Measurements from ENCODE around the gene PCDHGB4.
"Not testable (repeated sequence)": the region's sequence is repeated elsewhere in the genome, so short reads cannot be mapped to it uniquely, and the experiment has no call there.

PCDHGB4 gene

GRCh38 chr5:141414548-141415274 lies 27.2 kb downstream of the PCDHGB4 start:
- not testable (repeated sequence) for H3K9ac ChIP-seq (ENCODE audit: low read depth, low read length, poor library complexity); H2AK5ac ChIP-seq (ENCODE audit: low read depth, low read length); H3K14ac ChIP-seq (ENCODE audit: low read length); H2BK5ac ChIP-seq (ENCODE audit: low read length); H4K91ac ChIP-seq (ENCODE audit: low read depth, low read length, poor library complexity); H3K79me1 ChIP-seq (ENCODE audit: low read depth, low read length); H3K23ac ChIP-seq (ENCODE audit: low read depth, low read length, poor library complexity); H3K4me2 ChIP-seq (ENCODE audit: insufficient read depth, low read length, poor library complexity, severe bottlenecking); H3K4ac ChIP-seq (ENCODE audit: low read length); H3K4me1 ChIP-seq (ENCODE audit: control insufficient read depth in 2 of 2, insufficient read depth in 1 of 2, low read depth in 1 of 2, low read length in 2 of 2); H4K8ac ChIP-seq (ENCODE audit: low read depth, low read length); H2AFZ ChIP-seq (ENCODE audit: low read length); H3K4me3 ChIP-seq (ENCODE audit: low read length in 2 of 2); H3K27me3 ChIP-seq (ENCODE audit: control insufficient read depth in 3 of 3, insufficient read depth in 3 of 3, low read depth in 1 of 3, low read length in 3 of 3); H3K27ac ChIP-seq (replicated peaks; ENCODE audit: low read length); DNase-seq (ENCODE audit: low spot score); H2BK120ac ChIP-seq (ENCODE audit: low read depth, low read length); H3K18ac ChIP-seq (ENCODE audit: low read length); H2BK15ac ChIP-seq (ENCODE audit: low read length); H2BK12ac ChIP-seq (ENCODE audit: low read length)
- peaks cover 32 to 64% of the 10 kb centered on the region in 2 donors for H3K36me3 ChIP-seq (replicated peaks in 1 of 2; ENCODE audit: control insufficient read depth in 2 of 2, insufficient read depth in 2 of 2, low read length in 2 of 2)
- WGBS, 2 donors (ENCODE audit: extremely low coverage in 2 of 2, insufficient read length in 2 of 2, insufficient replicate concordance in 1 of 2), result no CpG with 5 or more reads among the region's 46 CpGs
- peaks cover 54 to 96% of the 10 kb centered on the region in 2 donors for H3K9me3 ChIP-seq (replicated peaks in 1 of 2; ENCODE audit: control insufficient read depth in 2 of 2, insufficient read depth in 1 of 2, low read depth in 1 of 2, low read length in 2 of 2)

GRCh38 chr5:141415275-141415618 lies 27.7 kb downstream of the PCDHGB4 start:
- H2AFZ ChIP-seq (ENCODE audit: low read length); H3K4me1 ChIP-seq (ENCODE audit: control insufficient read depth in 2 of 2, insufficient read depth in 1 of 2, low read depth in 1 of 2, low read length in 2 of 2); H2AK5ac ChIP-seq (ENCODE audit: low read depth, low read length); H3K14ac ChIP-seq (ENCODE audit: low read length); H3K23ac ChIP-seq (ENCODE audit: low read depth, low read length, poor library complexity); H3K18ac ChIP-seq (ENCODE audit: low read length); H4K91ac ChIP-seq (ENCODE audit: low read depth, low read length, poor library complexity); H2BK15ac ChIP-seq (ENCODE audit: low read length); DNase-seq (ENCODE audit: low spot score); H3K79me1 ChIP-seq (ENCODE audit: low read depth, low read length); H3K4me2 ChIP-seq (ENCODE audit: insufficient read depth, low read length, poor library complexity, severe bottlenecking); H4K8ac ChIP-seq (ENCODE audit: low read depth, low read length); H2BK120ac ChIP-seq (ENCODE audit: low read depth, low read length); H3K9ac ChIP-seq (ENCODE audit: low read depth, low read length, poor library complexity); H2BK5ac ChIP-seq (ENCODE audit: low read length); H3K4me3 ChIP-seq (ENCODE audit: low read length in 2 of 2); H3K4ac ChIP-seq (ENCODE audit: low read length); H3K27me3 ChIP-seq (ENCODE audit: control insufficient read depth in 3 of 3, insufficient read depth in 3 of 3, low read depth in 1 of 3, low read length in 3 of 3); H3K27ac ChIP-seq (replicated peaks; ENCODE audit: low read length); H2BK12ac ChIP-seq (ENCODE audit: low read length): not testable (repeated sequence)
- Histone ChIP-seq H3K9me3 (replicated peaks in 1 of 2; ENCODE audit: control insufficient read depth in 2 of 2, insufficient read depth in 1 of 2, low read depth in 1 of 2, low read length in 2 of 2) (peaks cover 53 to 96% of the 10 kb centered on the region in 2 donors), H3K36me3 (replicated peaks in 1 of 2; ENCODE audit: control insufficient read depth in 2 of 2, insufficient read depth in 2 of 2, low read length in 2 of 2) (peaks cover 32 to 66% of the 10 kb centered on the region in 2 donors)
- no CpG with 5 or more reads among the region's 24 CpGs for WGBS, 2 donors (ENCODE audit: extremely low coverage in 2 of 2, insufficient read length in 2 of 2, insufficient replicate concordance in 1 of 2)

GRCh38 chr5:141417494-141418172 lies 30.1 kb downstream of the PCDHGB4 start, which contains the start of gene PCDHGB7:
Gene PCDHGB7 (plus strand): TSS chr5:141417677. CDS start chr5:141417860, 183 bp downstream.
- not testable (repeated sequence) for H3K4me2 ChIP-seq (ENCODE audit: insufficient read depth, low read length, poor library complexity, severe bottlenecking); H3K9ac ChIP-seq (ENCODE audit: low read depth, low read length, poor library complexity); H3K14ac ChIP-seq (ENCODE audit: low read length); H3K4ac ChIP-seq (ENCODE audit: low read length); H3K27me3 ChIP-seq (ENCODE audit: control insufficient read depth in 3 of 3, insufficient read depth in 3 of 3, low read depth in 1 of 3, low read length in 3 of 3); H2BK12ac ChIP-seq (ENCODE audit: low read length); H2BK5ac ChIP-seq (ENCODE audit: low read length); H4K8ac ChIP-seq (ENCODE audit: low read depth, low read length); H3K27ac ChIP-seq (replicated peaks; ENCODE audit: low read length); H3K4me1 ChIP-seq (ENCODE audit: control insufficient read depth in 2 of 2, insufficient read depth in 1 of 2, low read depth in 1 of 2, low read length in 2 of 2); H3K79me1 ChIP-seq (ENCODE audit: low read depth, low read length); H2BK15ac ChIP-seq (ENCODE audit: low read length); H3K23ac ChIP-seq (ENCODE audit: low read depth, low read length, poor library complexity); H4K91ac ChIP-seq (ENCODE audit: low read depth, low read length, poor library complexity); H2BK120ac ChIP-seq (ENCODE audit: low read depth, low read length); H2AK5ac ChIP-seq (ENCODE audit: low read depth, low read length)
- DNase-seq (ENCODE audit: low spot score), result peak; percentile 38
- peaks cover 62 to 97% of the 10 kb centered on the region in 2 donors for H3K9me3 ChIP-seq (replicated peaks in 1 of 2; ENCODE audit: control insufficient read depth in 2 of 2, insufficient read depth in 1 of 2, low read depth in 1 of 2, low read length in 2 of 2)
- H2AFZ ChIP-seq (ENCODE audit: low read length), result peak within 1 kb of the TSS; percentile 55
- H3K4me3 ChIP-seq (ENCODE audit: low read length in 2 of 2), result peak within 1 kb of the TSS; percentile 45 to 71
- H3K36me3 ChIP-seq (replicated peaks in 1 of 2; ENCODE audit: control insufficient read depth in 2 of 2, insufficient read depth in 2 of 2, low read length in 2 of 2), result peaks cover 47 to 71% of the 10 kb centered on the region in 2 donors
- peak within 1 kb of the TSS; percentile 54 for H3K18ac ChIP-seq (ENCODE audit: low read length)
- no CpG with 5 or more reads among the region's 47 CpGs for WGBS, 2 donors (ENCODE audit: extremely low coverage in 2 of 2, insufficient read length in 2 of 2, insufficient replicate concordance in 1 of 2)

Measured in neuronal stem cell (in vitro differentiated cells).